IMR-90 (cell line): ENCODE results near the gene SLC15A3. TPM values are rescaled to one million over a fixed set of nuclear protein-coding genes. Genes with fewer than 3 reads are reported as not detected.

ENCODE experiments used
- ATAC-seq: fragments of 200-7000 bp; cut with Tn5 transposase; 2 replicates; pipeline ENCODE4 v1.9.1; 2020; ENCODE audit warnings: low read depth, mild to moderate bottlenecking, moderate library complexity
- BruUV-seq: library from RNA; stranded (reverse); fragments of 400-500 nt; replicated peaks from 2 replicates; lab custom pipeline; 2021; lab: Mats Ljungman, UMichigan
- CTCF ChIA-PET: fragments of 300-600 bp; formaldehyde crosslinking; extraction: SDS; loops from one replicate; lab custom pipeline; 2021; ENCODE audit warnings: antibody characterized with exemption; lab: Yijun Ruan, JAX
- POLR2A ChIA-PET: fragments of 300-600 bp; sonication (Branson Sonifier 250); formaldehyde crosslinking; loops from one replicate; lab custom pipeline; 2022; ENCODE audit warnings: antibody characterized with exemption; ENCODE audit not compliant: unreplicated experiment; lab: Charles Lee
- DNase-seq: peaks from one replicate; pipeline ENCODE4 v3.0.0; 2013
- H2AFZ ChIP-seq: replicated peaks from 2 replicates; pipeline ENCODE3; 2013; ENCODE audit warnings: low read length, mild to moderate bottlenecking; ENCODE audit not compliant: poor library complexity
- H2AK5ac ChIP-seq: 2 replicates; pipeline ENCODE4 v1.6.1; 2013; ENCODE audit warnings: low read depth, low read length, inconsistent platforms
- H2AK9ac ChIP-seq: replicated peaks from 2 replicates; pipeline ENCODE3; 2013; ENCODE audit warnings: mild to moderate bottlenecking, low read depth, low read length, moderate library complexity; ENCODE audit not compliant: poor library complexity
- H2BK120ac ChIP-seq: 2 replicates; pipeline ENCODE4 v1.6.1; 2013; ENCODE audit warnings: low read depth, low read length, inconsistent platforms
- H2BK15ac ChIP-seq: 3 replicates; pipeline ENCODE4 v1.6.1; 2013; ENCODE audit warnings: low read depth, low read length, inconsistent platforms
- H2BK20ac ChIP-seq: 2 replicates; pipeline ENCODE4 v1.6.1; 2013; ENCODE audit warnings: low read depth, mild to moderate bottlenecking, inconsistent platforms, low read length, moderate library complexity
- H2BK5ac ChIP-seq: 2 replicates; pipeline ENCODE4 v1.6.1; 2013; ENCODE audit warnings: mild to moderate bottlenecking, low read depth, low read length, inconsistent platforms; ENCODE audit not compliant: poor library complexity, severe bottlenecking
- H3K14ac ChIP-seq: replicated peaks from 2 replicates; pipeline ENCODE4 v1.6.1; 2013; ENCODE audit warnings: low read depth, low read length, inconsistent platforms
- H3K18ac ChIP-seq: 2 replicates; pipeline ENCODE4 v1.6.1; 2013; ENCODE audit warnings: low read depth, low read length, control low read depth
- H3K23ac ChIP-seq: 2 replicates; pipeline ENCODE4 v1.6.1; 2013; ENCODE audit warnings: low read depth, low read length, inconsistent platforms
- H3K27ac ChIP-seq: 2 replicates; pipeline ENCODE4 v1.5.1; 2013; ENCODE audit warnings: mild to moderate bottlenecking, control low read depth, low read length; ENCODE audit not compliant: insufficient read depth
- H3K27me3 ChIP-seq: 2 replicates; pipeline ENCODE4 v1.6.1; 2013; ENCODE audit warnings: low read length; ENCODE audit not compliant: control insufficient read depth, insufficient read depth
- H3K36me3 ChIP-seq: 2 replicates; pipeline ENCODE4 v1.6.1; 2013; ENCODE audit warnings: low read length, mixed read lengths; ENCODE audit not compliant: control insufficient read depth, insufficient read depth
- H3K4ac ChIP-seq: 2 replicates; pipeline ENCODE4 v1.6.1; 2013; ENCODE audit warnings: low read depth, low read length, inconsistent platforms
- H3K4me1 ChIP-seq: 2 replicates; pipeline ENCODE4 v1.6.1; 2013; ENCODE audit warnings: low read length, mixed read lengths; ENCODE audit not compliant: control insufficient read depth, insufficient read depth
- H3K4me2 ChIP-seq: 2 replicates; pipeline ENCODE4 v1.6.1; 2013; ENCODE audit warnings: low read depth, mild to moderate bottlenecking, control low read depth, low read length, moderate library complexity
- H3K4me3 ChIP-seq: 2 replicates; pipeline ENCODE4 v1.5.1; 2013; ENCODE audit warnings: low read depth, mild to moderate bottlenecking, control low read depth, low read length, moderate library complexity; ENCODE audit not compliant: insufficient read depth
- H3K56ac ChIP-seq: 2 replicates; pipeline ENCODE4 v1.6.1; 2013; ENCODE audit warnings: low read length, inconsistent platforms; ENCODE audit not compliant: insufficient read depth; ENCODE audit errors: extremely low read depth
- H3K79me1 ChIP-seq, 2 experiments: 2 replicates each; pipeline ENCODE4 v1.6.1; 2013; ENCODE audit warnings: low read length in 2 of 2, inconsistent platforms in 1 of 2, low read depth in 1 of 2
- H3K9ac ChIP-seq: 2 replicates; pipeline ENCODE4 v1.6.1; 2013; ENCODE audit warnings: low read depth, low read length, control low read depth
- H3K9me1 ChIP-seq: 2 replicates; pipeline ENCODE4 v1.6.1; 2013; ENCODE audit warnings: low read length, inconsistent platforms; ENCODE audit not compliant: insufficient read depth
- H3K9me3 ChIP-seq: 2 replicates; pipeline ENCODE4 v1.6.1; 2013; ENCODE audit warnings: low read length; ENCODE audit not compliant: control insufficient read depth, insufficient read depth
- H4K20me1 ChIP-seq: 2 replicates; pipeline ENCODE4 v1.6.1; 2013; ENCODE audit warnings: low read length, inconsistent platforms; ENCODE audit not compliant: insufficient read depth
- H4K5ac ChIP-seq: 2 replicates; pipeline ENCODE4 v1.6.1; 2013; ENCODE audit warnings: mild to moderate bottlenecking, low read depth, low read length, control low read depth
- H4K8ac ChIP-seq, 2 experiments: 2 replicates each; pipeline ENCODE4 v1.6.1; 2013; ENCODE audit warnings: low read depth in 2 of 2, low read length in 2 of 2, control low read depth in 1 of 2, inconsistent platforms in 1 of 2
- H4K91ac ChIP-seq: 2 replicates; pipeline ENCODE4 v1.6.1; 2013; ENCODE audit warnings: low read depth, low read length, inconsistent platforms; ENCODE audit not compliant: insufficient read depth
- CHD1 ChIP-seq: IDR thresholded peaks from 2 replicates; pipeline ENCODE4 v1.6.1; 2012; ENCODE audit warnings: low read depth, low read length, improper control_type of control experiment
- MXI1 ChIP-seq: IDR thresholded peaks from 2 replicates; pipeline ENCODE4 v1.6.1; 2012; ENCODE audit warnings: low read depth, mild to moderate bottlenecking, low read length, moderate library complexity, borderline replicate concordance
- POLR2A ChIP-seq: IDR thresholded peaks from 2 replicates; pipeline ENCODE4 v1.6.1; 2012; ENCODE audit warnings: mild to moderate bottlenecking, low read depth, low read length
- USF2 ChIP-seq: fragments of 150-350 bp; IDR thresholded peaks from 2 replicates; pipeline ENCODE4 v1.6.1; 2017; ENCODE audit warnings: mild to moderate bottlenecking, antibody characterized with exemption, low read length, low read depth
- WGBS, 2 experiments: methylation state at CpG; one replicate each; pipeline versions ENCODE4 v1.1.5 to v1.1.7; 2013; ENCODE audit warnings: missing lambda C conversion rate in 2 of 2; ENCODE audit not compliant: insufficient read length in 1 of 2; ENCODE audit errors: extremely low coverage in 2 of 2; 5-methylcytosine and 5-hydroxymethylcytosine counted together
- dilution Hi-C: fragments of 300-500 bp; cut with HindIII; formaldehyde crosslinking; loops from one replicate; pipeline ENCODE4 v1.14.3; 2018; ENCODE audit warnings: low sequenced_read_pairs; ENCODE audit not compliant: unreplicated experiment
- in situ Hi-C: fragments of 300-500 bp; cut with MboI; formaldehyde crosslinking; loops from 3 replicates; pipeline ENCODE4 v1.14.3; 2019; ENCODE audit warnings: low sequenced_read_pairs, inconsistent platforms, mixed read lengths
- intact Hi-C: fragments of 100-400 bp; cut with micrococcal nuclease; formaldehyde crosslinking; loops from 2 replicates; pipeline ENCODE4 v1.10.0; 2022
- polyA plus RNA-seq, 3 experiments: library from polyadenylated mRNA; depleted of rRNA; stranded (reverse); fragments of >200 nt; gene quantifications; 2 replicates each; pipeline ENCODE4 v1.2.3, GENCODE V29; 2012; ENCODE audit warnings: low replicate concordance in 1 of 3
- total RNA-seq: library from RNA; depleted of rRNA; stranded (reverse); fragments of >200 nt; gene quantifications from 2 replicates; pipeline ENCODE4 v1.2.3, GENCODE V29; 2012

Gene SLC15A3
- total and polyA plus RNA-seq, 2 of the 4 experiments (the other 2 are of a cell fraction) = 3.2 to 4.4 TPM

- no peak for TF ChIP-seq CHD1
- TF ChIP-seq POLR2A = no peak
- no peak for TF ChIP-seq USF2
- TF ChIP-seq MXI1 = no peak
- Histone ChIP-seq H2BK120ac (no peak overlapping the region), H3K9ac (no peak overlapping the region), H4K8ac (no peak overlapping the region), H4K5ac (no peak overlapping the region), H2BK5ac (no peak overlapping the region), H3K27me3 (no peaks in the 10 kb centered on the region), H2AK9ac (no peak overlapping the region), H2BK15ac (no peak overlapping the region), H3K23ac (no peak overlapping the region), H3K18ac (no peak overlapping the region), H2BK20ac (no peak overlapping the region), H3K36me3 (peaks cover 45% of the 10 kb centered on the region), H2AK5ac (no peak overlapping the region), H3K4me3 (no peak overlapping the region), H3K56ac (no peak overlapping the region), H3K14ac (no peak overlapping the region), H2AFZ (no peak overlapping the region), H3K4ac (no peak overlapping the region), H3K9me1 (no peaks in the 10 kb centered on the region), H4K91ac (no peak overlapping the region), H3K4me1 (peaks cover 3% of the 10 kb centered on the region; the same call in 1 of the 2 replicates), H3K4me2 (no peak overlapping the region), H3K79me1 (peaks cover 9 to 47% of the 10 kb centered on the region in 2 experiments; a peak in 3 of 4 replicates), H3K9me3 (no peaks in the 10 kb centered on the region), H4K20me1 (peaks cover 30% of the 10 kb centered on the region), H3K27ac (no peak overlapping the region)
- BruUV-seq = no TSS peak
- in situ Hi-C loops (loop anchor here (25.0 kb wide), 1 partner anchor 1315 kb away; no protein-coding TSS in a partner anchor), intact Hi-C loops (no loop called here), dilution Hi-C loops (no loop called here)
- WGBS, 2 experiments = 98% methylated on average over 8 of the region's 11 CpGs; no CpG with 5 or more reads in 1 of the 2 experiments
- ChIA-PET POLR2A (no interaction called here), CTCF (interaction anchor here (1.0 to 1.4 kb wide), 2 partner anchors 13 to 29 kb away, joined by 3 read pairs; no protein-coding TSS in a partner anchor)
- DNase-seq (no peak), ATAC-seq (no peak)
These were observed 49.4 kb downstream of the SLC15A3 start for GRCh38 chr11:60902625-60903024.
